Spleen (tissue), 7 donors: ENCODE data around the gene ETHE1.

Experiments used
- CTCF ChIP-seq, 11 experiments: fragments of 200-600 bp in 7 of 11; fragments of 450-650 bp in 4 of 11; sonication (generic) in 4 of 11; IDR thresholded peaks in 8 of 11; conservative IDR thresholded peaks in 3 of 11; 1 replicate in 7 of 11; 2 replicates in 4 of 11; pipeline versions ENCODE4 v1.4.0 to v1.8.0; 2016 to 2021; ENCODE audit warnings: antibody characterized with exemption in 11 of 11, inconsistent platforms in 4 of 11, mild to moderate bottlenecking in 1 of 11
- POLR2A ChIP-seq, 3 donors: fragments of 450-650 bp; IDR thresholded peaks; one replicate each; pipeline ENCODE4 v1.5.1; 2017; ENCODE audit warnings: antibody characterized with exemption in 3 of 3, mild to moderate bottlenecking in 1 of 3
- POLR2AphosphoS5 ChIP-seq, 3 donors: sonication (generic); formaldehyde crosslinking; IDR thresholded peaks; one replicate each; pipeline ENCODE4 v1.5.1; 2017; ENCODE audit warnings: antibody characterized with exemption in 3 of 3
- donor health status: DM: no; HTN: no; CAD: no; lungs with moderate emphysema.
- donor health status: DM: no; HTN: no; CAD: no.
- donor health status: DM: no; HTN: no; CAD: no.

DNA sequence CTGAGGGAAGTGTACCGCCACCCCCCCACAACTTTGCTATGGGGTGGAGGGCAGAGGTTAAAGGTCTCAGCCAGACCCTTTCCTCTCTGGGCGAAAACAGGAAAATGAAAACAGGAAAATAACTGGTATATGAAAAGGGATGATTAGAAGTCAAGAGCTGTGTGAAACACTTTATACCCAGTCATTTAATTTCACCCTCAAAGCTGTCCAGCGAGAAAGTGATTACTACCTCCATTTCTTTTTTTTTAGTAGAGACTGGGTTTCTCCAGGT lies 21.9 kb downstream of the ETHE1 start:
- TF ChIP-seq CTCF (IDR thresholded peaks at IDR 0.05 in 8 of 11, conservative IDR thresholded peaks at IDR 0.05 in 3 of 11) (no peak), POLR2AphosphoS5 (IDR thresholded peaks at IDR 0.05) (no peak), POLR2A (IDR thresholded peaks at IDR 0.05) (no peak)
